Measurements from ENCODE around the gene HCCS. TPM values are rescaled to one million over a fixed set of nuclear protein-coding genes. Genes with fewer than 3 reads are reported as not detected.

Gene HCCS
- total RNA-seq, 1 donor from 2014 or later, result 39.2 TPM

GRCh38 chrX:11125060-11125459 lies 13.9 kb downstream of the HCCS start:
- H3K4me3 Mint-ChIP-seq (ENCODE audit: unreplicated experiment), result no peak overlapping the region
- H3K4me1 Mint-ChIP-seq (ENCODE audit: low read depth, unreplicated experiment), result no peaks in the 10 kb centered on the region
- Histone ChIP-seq H3K27me3 (ENCODE audit: insufficient read depth, low read length) (no peaks in the 10 kb centered on the region), H3K36me3 (ENCODE audit: insufficient read depth, low read length) (peaks cover 9% of the 10 kb centered on the region), H2AFZ (ENCODE audit: low read depth, low read length) (no peak overlapping the region), H3K4me1 (ENCODE audit: insufficient read depth, low read length) (no peaks in the 10 kb centered on the region), H4K20me1 (ENCODE audit: insufficient read depth, low read length) (no peaks in the 10 kb centered on the region), H3K27ac (ENCODE audit: low read depth, low read length) (no peak overlapping the region), H3K9ac (ENCODE audit: low read length) (no peak overlapping the region), H3K4me3 (ENCODE audit: insufficient read depth, low read depth, low read length) (no peak overlapping the region), H3K4me2 (ENCODE audit: low read length) (no peak overlapping the region), H3K9me3 (ENCODE audit: insufficient read depth, low read depth, low read length) (no peaks in the 10 kb centered on the region), H3K79me2 (ENCODE audit: insufficient read depth, low read length) (no peaks in the 10 kb centered on the region)
- H3K9me3 Mint-ChIP-seq (ENCODE audit: unreplicated experiment), result no peaks in the 10 kb centered on the region
- FAIRE-seq, result peak; percentile 73
- peaks cover 6% of the 10 kb centered on the region for H3K36me3 Mint-ChIP-seq (ENCODE audit: low read depth, unreplicated experiment)
- DNase-seq (ENCODE audit: low read depth), result no peak
- no peak overlapping the region for H3K27ac Mint-ChIP-seq (ENCODE audit: unreplicated experiment)
- TF ChIP-seq EZH2 (IDR thresholded peaks at IDR 0.05; ENCODE audit: insufficient read depth, low read length) (no peak), CTCF (IDR thresholded peaks at IDR 0.05; ENCODE audit: insufficient read depth, low read depth, low read length) (no peak)
- H3K27me3 Mint-ChIP-seq (ENCODE audit: low read depth, unreplicated experiment), result no peaks in the 10 kb centered on the region

- H3K27me3 Mint-ChIP-seq (ENCODE audit: low read depth, unreplicated experiment), result no peaks in the 10 kb centered on the region
- H3K4me3 Mint-ChIP-seq (ENCODE audit: unreplicated experiment), result no peak overlapping the region
- no peak overlapping the region for H3K27ac Mint-ChIP-seq (ENCODE audit: unreplicated experiment)
- FAIRE-seq (no peak), DNase-seq (ENCODE audit: low read depth) (no peak)
- Histone ChIP-seq H3K79me2 (ENCODE audit: insufficient read depth, low read length) (no peaks in the 10 kb centered on the region), H3K27me3 (ENCODE audit: insufficient read depth, low read length) (no peaks in the 10 kb centered on the region), H4K20me1 (ENCODE audit: insufficient read depth, low read length) (no peaks in the 10 kb centered on the region), H3K36me3 (ENCODE audit: insufficient read depth, low read length) (no peaks in the 10 kb centered on the region), H3K4me3 (ENCODE audit: insufficient read depth, low read depth, low read length) (no peak overlapping the region), H3K4me2 (ENCODE audit: low read length) (no peak overlapping the region), H2AFZ (ENCODE audit: low read depth, low read length) (no peak overlapping the region), H3K9ac (ENCODE audit: low read length) (no peak overlapping the region), H3K27ac (ENCODE audit: low read depth, low read length) (no peak overlapping the region), H3K4me1 (ENCODE audit: insufficient read depth, low read length) (no peaks in the 10 kb centered on the region), H3K9me3 (ENCODE audit: insufficient read depth, low read depth, low read length) (no peaks in the 10 kb centered on the region)
- TF ChIP-seq EZH2 (IDR thresholded peaks at IDR 0.05; ENCODE audit: insufficient read depth, low read length), result no peak
- TF ChIP-seq CTCF (IDR thresholded peaks at IDR 0.05; ENCODE audit: insufficient read depth, low read depth, low read length), result no peak
- H3K36me3 Mint-ChIP-seq (ENCODE audit: low read depth, unreplicated experiment), result no peaks in the 10 kb centered on the region
- H3K9me3 Mint-ChIP-seq (ENCODE audit: unreplicated experiment), result no peaks in the 10 kb centered on the region
- H3K4me1 Mint-ChIP-seq (ENCODE audit: low read depth, unreplicated experiment), result no peaks in the 10 kb centered on the region
These were observed 18.5 kb downstream of the HCCS start for GRCh38 chrX:11129534-11130105.

- no peak overlapping the region for H3K4me3 ChIP-seq (ENCODE audit: insufficient read depth, low read depth, low read length)
These were observed 19.0 kb downstream of the HCCS start for GRCh38 chrX:11130136-11130535.

More at GRCh38 chrX:11130136-11130535, 19.0 kb downstream of the HCCS start:
- no peaks in the 10 kb centered on the region for H3K27me3 Mint-ChIP-seq (ENCODE audit: low read depth, unreplicated experiment)
- Histone ChIP-seq H3K79me2 (ENCODE audit: insufficient read depth, low read length) (no peaks in the 10 kb centered on the region), H3K27me3 (ENCODE audit: insufficient read depth, low read length) (no peaks in the 10 kb centered on the region), H2AFZ (ENCODE audit: low read depth, low read length) (no peak overlapping the region), H3K4me1 (ENCODE audit: insufficient read depth, low read length) (no peaks in the 10 kb centered on the region), H3K9ac (ENCODE audit: low read length) (no peak overlapping the region), H3K36me3 (ENCODE audit: insufficient read depth, low read length) (no peaks in the 10 kb centered on the region), H4K20me1 (ENCODE audit: insufficient read depth, low read length) (no peaks in the 10 kb centered on the region), H3K27ac (ENCODE audit: low read depth, low read length) (no peak overlapping the region), H3K4me2 (ENCODE audit: low read length) (no peak overlapping the region), H3K9me3 (ENCODE audit: insufficient read depth, low read depth, low read length) (no peaks in the 10 kb centered on the region)
- H3K4me3 Mint-ChIP-seq (ENCODE audit: unreplicated experiment), result no peak overlapping the region
- no peaks in the 10 kb centered on the region for H3K4me1 Mint-ChIP-seq (ENCODE audit: low read depth, unreplicated experiment)
- FAIRE-seq (no peak), DNase-seq (ENCODE audit: low read depth) (no peak)
- H3K27ac Mint-ChIP-seq (ENCODE audit: unreplicated experiment), result no peak overlapping the region
- TF ChIP-seq CTCF (IDR thresholded peaks at IDR 0.05; ENCODE audit: insufficient read depth, low read depth, low read length) (no peak), EZH2 (IDR thresholded peaks at IDR 0.05; ENCODE audit: insufficient read depth, low read length) (no peak)
- H3K36me3 Mint-ChIP-seq (ENCODE audit: low read depth, unreplicated experiment), result no peaks in the 10 kb centered on the region
- no peaks in the 10 kb centered on the region for H3K9me3 Mint-ChIP-seq (ENCODE audit: unreplicated experiment)

Data from astrocyte (in vitro differentiated cells and primary cell).